GM21723 (cell line): ENCODE data around the gene MAPKAP1.
"Not testable (repeated sequence)": the region's sequence is repeated elsewhere in the genome, so short reads cannot be mapped to it uniquely, and the experiment has no call there.

Experiments used
- ATAC-seq: cut with Tn5 transposase; IDR thresholded peaks from one replicate; pipeline ENCODE4 v1.9.1; 2021; ENCODE audit warnings: mild to moderate bottlenecking, moderate library complexity; ENCODE audit not compliant: unreplicated experiment

MAPKAP1 gene

DNA sequence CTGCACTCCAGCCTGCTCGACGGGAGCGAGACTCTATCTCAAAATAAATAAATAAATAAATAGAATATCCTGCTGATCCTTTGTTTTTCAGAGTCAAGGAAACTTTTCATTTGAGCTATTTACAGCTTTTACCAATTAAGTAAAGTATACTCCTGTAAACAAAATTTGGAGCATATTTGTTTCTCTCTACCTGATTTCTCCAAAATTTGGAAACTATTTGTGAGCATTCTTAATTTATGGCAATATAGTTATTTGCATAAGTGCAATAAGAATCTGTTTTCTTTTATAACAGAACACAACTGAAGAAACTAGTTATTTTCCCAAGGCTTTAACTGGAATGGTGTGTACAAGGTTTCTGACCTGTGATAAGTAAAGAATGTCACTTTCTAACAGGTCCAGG is 135.2 kb downstream of the MAPKAP1 start:
- not testable (repeated sequence) for ATAC-seq

DNA sequence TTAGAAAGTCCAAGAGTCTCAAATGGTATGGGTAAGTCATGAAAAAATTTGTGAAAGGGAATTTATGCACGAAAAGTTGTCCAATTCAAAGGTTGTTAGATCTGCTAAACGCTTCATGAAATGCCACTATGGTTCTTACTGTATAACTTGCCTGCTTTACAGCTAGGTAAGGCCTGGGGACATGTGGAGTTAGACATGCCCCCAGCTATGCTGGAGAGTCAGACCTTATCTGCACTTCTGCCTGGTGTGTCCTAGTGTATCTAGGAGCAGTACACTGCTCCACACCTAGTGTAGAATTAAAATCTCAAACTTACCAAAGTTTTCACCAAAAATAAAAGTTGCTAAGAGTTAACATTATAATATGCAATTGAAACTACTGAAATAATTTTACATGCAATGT is 136.8 kb downstream of the MAPKAP1 start:
- no peak for ATAC-seq

DNA sequence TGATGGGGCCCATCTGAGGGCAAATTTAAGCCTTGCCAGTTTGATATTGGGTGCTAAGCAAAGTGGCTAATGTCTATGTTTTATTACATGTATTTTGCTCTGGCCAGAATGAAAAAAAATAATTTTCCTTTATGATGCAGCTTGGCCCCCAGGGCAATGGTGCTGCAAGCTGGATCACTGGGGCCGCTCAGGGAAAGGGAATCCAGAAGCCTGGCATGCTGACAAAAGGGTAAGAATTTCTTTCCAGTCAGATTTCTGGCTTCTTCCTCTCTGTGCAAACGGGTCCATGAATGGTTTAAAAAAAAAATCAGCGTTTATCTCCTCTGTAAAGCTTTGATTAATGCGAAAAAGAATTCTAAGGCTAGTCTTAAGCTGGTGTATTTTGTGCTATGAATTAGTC is 138.4 kb downstream of the MAPKAP1 start:
- no peak for ATAC-seq

DNA sequence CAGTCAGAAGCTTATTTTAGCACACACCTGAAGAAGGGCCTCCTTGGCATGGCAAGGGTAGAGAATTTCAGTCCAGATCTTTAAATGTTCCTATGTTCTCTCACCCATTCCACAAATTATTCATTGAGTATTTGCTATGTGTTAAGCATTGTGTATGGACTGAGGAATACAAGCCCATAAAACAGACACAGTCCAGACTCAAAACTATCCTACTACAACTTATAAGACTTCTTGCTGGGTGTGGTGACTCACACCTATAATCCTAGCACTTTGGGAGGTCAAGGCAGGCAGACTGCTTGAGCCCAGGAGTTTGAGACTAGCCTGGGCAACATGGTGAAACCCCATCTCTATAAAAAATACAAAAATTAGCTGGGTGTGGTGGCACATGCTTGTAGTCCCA is 141.0 kb downstream of the MAPKAP1 start:
- ATAC-seq: not testable (repeated sequence)

DNA sequence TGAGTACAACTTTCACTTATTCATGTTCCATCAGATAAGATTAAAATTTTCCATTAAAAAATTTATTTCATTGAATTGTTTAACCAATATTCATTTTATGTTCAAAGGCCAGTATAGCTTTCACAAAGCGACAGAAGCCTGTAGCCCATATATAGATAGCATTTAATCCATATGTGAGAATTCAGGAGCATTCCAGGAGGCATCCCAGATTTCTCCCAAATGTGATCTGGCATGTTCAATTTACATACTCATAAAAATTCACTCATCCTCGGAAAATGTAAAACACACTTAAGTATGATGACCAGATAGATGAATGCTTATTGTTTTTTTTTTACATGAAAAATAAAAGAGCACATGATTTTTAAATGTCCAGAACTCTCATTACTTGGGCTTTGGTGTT is 141.9 kb downstream of the MAPKAP1 start:
- ATAC-seq: no peak

DNA sequence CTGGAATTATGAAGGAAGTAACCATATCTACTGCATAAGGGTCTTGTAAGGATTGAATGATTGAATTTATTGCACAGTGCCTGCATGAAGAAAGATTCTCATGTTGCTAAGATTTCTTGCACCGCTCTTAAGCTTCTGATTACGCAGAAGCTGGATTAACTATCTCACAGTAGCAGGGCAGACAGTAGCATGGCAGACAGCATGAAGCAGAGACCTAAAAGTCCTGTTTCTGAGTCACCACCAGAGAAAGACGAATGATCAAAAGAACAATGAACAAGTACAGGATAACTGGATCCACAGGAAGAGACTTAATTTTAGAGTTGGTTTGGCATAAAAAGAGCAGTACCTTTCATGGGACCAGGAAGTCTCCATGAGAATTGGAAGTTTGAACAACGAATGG is 142.4 kb downstream of the MAPKAP1 start:
- no peak for ATAC-seq

DNA sequence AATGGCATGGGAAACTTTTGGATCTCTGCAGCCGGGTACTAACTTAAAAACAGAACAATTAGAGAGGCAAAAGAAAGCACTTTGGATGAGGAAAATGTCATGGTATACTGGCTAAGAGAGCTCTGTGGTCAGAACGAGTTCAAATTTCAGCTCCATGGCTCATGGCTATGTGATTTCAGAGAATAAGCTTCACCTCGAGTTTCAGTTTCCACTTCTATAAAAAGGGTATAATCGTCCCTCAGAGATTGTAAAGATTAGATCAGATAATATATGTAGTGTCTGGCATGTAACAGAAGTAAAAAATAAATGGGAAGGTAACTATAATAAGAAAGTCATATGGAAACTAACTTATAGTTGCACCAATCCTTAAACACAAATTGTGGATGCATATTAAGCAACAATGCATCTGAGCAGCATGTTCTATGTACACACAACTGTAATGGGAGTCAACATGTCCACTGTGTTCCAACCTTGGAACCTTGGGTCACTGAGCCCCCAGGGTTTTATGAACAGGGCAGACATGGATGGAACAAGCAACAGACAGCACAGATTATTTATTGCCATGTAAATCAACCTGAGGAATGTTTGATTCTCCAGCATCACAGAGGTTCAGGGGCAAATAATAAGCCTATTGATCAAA is 145.4 kb downstream of the MAPKAP1 start:
- ATAC-seq: peak; percentile 79

DNA sequence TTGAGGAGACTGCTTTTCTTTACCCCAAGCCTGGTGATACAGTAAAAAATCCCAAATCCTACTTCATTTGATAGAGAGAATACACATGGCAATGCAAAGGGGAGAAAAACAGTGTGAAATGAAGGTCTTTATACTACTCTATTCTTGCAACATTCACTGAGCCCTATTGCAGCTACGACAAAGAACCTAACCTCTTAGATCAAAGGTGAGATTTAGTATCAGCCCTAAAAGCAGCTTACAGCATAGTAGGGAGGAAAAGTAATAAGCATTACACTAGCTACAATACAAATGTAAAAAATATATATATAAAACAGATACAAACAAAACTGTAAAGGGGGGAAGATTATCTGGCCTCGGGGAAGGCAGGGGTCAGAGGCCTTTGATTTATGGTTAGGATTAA is 147.1 kb downstream of the MAPKAP1 start:
- no peak for ATAC-seq

DNA sequence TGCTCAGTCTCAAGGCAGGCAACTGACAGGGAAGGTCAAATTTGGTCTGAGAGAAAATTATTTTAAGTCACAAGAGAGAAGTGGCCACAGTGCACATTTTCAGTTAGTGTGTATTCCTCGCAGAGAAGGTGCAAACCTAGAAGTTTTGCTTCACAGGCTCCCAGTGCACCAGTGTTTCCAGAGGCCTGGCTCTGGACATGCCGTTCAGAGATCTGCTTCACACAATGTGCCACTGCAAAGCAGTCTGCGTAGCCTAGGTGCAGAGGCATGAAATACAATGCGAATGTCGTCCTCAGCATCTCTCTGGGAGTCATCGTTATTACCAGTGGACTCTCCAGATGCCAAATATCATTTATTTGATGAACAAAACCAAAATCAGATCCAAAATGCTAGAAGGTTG is 147.8 kb downstream of the MAPKAP1 start:
- ATAC-seq: no peak

DNA sequence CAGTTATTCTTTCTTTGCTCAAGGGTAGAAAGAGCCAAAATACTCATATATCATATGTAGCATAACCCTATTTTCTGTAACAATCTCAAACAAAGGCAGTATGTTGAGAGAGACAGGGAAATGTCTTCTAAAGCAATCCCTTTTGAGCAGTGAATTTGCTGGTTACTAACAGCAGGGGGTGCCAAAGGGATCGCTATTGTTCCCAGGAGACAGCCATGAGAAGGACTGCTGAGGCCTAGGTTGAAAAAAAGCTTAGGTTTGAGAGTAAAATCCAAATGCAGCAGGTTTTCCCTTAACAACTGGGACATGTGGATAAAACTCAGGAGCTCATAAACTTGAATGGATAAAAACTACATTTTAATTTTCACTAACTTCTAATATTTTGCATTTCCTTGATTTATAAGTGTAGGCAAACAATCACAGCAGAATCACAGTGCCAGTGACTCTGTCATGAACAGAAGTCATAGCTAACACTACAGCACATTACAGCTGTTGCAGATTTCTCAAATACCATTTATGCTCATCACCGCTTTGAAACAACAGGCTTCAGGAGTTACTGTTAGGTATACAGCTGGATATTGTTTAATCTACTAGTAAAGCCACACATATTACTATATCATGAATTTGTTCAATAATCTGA is 148.4 kb downstream of the MAPKAP1 start:
- ATAC-seq: no peak

DNA sequence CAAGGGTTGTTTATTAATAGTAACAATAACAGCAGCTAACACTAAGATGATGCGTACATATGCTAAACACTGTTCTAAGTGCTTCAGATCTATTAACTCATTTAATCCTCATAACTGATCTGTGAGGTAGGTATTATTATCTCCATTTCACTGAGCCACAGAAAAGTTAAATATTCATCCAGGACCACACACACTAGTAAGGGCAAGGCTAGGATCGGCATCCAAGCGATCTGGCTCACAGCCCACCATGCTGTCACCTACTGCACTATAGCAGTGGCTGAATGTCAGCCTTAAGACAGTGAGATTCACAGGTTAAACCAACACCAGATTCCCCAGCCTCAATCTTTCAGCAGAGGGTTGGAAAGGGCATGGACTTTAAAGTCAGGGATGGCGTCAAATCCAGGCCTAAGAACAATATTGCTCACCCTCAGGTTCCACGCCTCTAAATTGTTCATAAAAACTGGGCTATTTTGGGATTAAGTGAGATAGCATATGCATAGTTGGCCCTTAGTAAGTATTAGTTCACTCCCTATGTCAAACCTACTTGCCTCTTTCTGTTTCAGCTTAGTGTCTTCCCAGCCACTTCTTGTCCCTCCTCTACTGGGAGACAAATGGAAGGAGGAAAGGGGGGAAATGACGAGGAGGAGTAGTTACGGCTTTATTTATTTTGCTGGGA is 150.8 kb downstream of the MAPKAP1 start:
- ATAC-seq: no peak

DNA sequence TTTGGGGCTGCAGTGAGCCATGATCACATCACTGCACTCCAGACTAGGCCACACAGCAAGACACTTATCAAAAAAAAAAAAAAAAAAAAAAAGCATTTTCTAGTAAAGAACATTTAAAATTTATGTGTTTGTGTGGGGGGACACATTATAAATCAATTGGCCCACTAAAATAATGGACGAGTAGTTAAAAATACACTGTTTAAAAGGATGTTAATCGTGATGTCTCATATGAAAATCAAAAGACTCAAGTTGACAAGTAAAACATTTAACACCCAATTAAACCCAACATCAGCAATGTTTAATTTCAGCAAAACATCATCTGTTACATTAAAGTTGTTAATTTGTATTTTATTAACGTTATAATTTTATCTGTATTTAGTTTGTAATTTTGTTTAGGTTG is 152.3 kb downstream of the MAPKAP1 start:
- ATAC-seq: no peak

DNA sequence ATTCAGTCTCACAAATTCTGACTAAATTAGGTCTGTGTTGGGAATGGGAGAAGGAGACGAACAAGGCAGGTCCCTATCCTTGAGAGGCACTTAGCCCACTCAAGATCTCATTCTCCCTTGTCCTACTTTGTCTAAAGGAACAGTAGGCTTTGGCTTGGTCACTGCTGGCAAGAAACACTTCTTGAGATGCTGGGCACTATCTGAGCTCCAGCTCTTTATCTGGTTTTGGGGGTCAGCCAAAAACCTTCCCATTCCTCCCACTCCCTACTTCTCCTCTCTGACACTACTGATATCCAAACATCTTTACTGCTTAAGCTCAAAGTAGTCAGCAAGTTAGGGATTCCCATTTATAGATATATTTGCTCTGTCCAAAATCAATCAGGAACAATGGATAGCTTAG is 155.2 kb downstream of the MAPKAP1 start:
- no peak for ATAC-seq

DNA sequence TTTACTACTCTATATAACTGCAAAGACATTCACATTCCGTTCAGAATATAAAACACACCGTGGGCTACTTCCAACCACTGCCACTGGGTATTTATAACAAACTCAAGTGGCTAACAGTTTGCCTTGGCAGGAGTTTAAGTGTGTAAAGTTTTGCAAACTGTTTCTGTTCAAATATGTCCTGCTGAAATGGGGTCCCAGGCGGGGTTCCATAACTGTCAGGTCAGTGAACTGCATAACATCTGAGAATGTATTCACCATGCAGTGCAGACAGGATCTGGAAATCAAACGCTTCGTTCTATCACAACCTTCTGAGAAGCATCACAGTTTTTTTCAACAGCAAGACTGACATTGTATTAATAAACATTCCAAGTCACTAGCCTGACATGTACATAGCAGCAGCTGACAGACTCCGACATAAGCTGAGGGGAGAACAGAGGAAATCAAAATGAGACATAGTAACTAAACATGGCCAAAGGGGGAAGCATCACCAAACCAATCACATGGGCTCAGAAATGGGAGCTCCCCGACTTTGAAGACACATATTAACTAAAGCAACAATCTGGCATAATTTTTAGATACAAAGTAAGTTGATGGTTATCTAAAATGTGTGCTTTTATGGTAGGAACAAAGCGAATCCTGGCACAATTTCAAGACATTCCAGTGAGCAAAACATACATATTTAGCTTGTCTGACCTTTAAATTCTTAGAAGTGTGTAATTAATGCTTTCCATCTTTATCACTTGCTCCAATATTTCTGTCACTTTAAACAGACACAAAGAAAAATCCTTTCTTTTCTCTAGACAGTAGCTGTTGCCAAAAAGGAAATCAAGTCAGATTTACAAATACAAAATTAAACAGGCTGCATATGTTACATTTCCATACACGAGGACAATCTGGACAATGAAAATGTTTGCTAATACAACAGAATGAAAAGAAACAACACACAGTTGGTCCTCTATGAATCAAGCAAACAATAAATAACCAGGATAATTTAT is 156.8 kb downstream of the MAPKAP1 start:
- ATAC-seq: no peak

DNA sequence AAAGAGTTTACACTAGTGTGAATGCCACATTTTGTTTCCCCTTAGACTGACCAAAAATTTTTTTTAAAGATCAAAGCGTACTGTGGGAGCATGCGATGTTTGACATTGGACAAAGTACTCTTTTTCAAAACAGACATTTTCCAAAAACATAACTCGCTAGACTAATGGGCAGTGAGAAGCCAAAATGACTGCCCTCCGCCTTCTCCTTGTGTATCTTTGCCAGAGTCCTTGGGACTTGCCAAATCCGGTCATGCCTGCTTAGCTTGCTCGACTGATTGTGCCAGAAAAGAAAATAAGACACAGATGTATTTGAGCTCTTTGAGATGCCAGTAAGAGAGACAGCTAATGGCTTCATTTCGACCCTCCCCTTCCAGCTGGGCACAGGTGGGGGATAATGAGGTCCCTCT is 157.5 kb downstream of the MAPKAP1 start:
- ATAC-seq: no peak

DNA sequence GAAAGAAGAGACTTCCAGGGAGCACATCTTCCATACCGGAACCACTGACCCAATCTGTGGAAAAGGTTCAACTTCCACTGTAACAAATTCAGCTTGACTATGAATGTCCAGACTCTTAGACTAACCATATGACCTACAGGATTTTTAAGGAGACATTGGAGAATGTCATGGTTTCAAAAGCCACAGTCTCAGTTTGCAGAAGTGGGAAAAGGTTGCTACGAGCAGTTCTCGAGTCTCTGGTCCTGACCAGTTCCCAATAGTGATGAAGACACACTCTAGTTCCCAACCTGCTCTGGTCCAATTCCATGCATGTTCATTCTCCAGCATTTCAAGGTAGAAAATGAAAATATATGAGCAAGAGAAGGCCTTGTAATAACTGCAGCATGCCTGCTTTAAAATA is 158.0 kb downstream of the MAPKAP1 start:
- ATAC-seq: no peak

DNA sequence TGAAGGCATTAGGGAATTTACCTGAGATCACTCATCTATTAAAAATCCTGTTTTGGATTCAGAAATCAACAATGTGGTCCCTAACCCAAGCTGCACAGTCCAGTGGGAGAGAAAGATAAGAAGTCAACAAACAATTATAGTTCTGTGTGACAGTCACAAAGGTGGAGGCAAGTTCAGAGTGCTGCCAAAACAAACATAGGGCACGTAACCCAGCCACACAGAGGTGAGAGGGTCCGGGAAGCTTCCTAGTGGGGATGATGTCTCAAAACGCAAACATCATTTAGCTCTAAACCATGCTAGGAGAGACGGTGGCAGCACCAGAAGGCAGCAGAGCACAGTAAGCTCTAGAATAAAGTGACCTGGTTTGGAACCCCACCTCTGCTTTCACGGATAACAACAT is 158.9 kb downstream of the MAPKAP1 start:
- no peak for ATAC-seq

DNA sequence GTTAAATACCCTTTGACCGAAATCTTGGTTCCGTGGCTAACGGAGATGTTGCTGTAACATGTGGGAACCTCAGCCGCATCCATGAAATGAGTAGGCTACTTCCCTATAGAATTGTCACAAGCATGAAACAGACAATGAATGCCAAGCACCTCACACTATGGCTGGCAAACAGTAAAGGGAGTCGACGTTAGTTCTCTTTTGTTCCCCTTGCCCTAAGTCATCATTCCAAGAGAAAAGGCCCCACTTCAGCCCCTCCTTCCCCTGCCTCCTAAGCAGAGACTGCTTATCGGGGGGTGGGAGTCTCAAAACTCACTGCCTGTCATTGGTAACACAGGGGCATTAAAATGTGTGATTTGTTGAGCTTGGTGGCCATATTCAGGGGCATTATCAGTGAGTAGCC is 159.6 kb downstream of the MAPKAP1 start:
- ATAC-seq: no peak

DNA sequence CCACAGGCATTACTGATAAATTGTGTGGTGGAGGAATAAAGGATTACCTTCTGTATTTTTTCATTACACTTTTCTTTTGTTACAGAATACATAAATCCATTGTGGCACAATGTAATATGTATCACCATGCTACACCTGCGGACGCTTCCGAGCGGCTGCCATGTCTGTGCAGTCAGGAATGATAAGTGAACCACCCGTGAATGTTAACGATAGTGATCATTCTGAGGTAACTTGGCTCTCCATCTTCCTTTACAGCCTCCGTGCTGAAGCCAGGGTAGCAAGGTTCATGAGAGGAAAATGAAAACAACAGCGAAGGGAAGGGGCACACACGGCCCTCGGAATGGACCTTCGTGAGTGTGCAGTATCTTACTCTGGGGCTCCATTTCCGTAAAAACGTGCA is 161.2 kb downstream of the MAPKAP1 start:
- no peak for ATAC-seq

DNA sequence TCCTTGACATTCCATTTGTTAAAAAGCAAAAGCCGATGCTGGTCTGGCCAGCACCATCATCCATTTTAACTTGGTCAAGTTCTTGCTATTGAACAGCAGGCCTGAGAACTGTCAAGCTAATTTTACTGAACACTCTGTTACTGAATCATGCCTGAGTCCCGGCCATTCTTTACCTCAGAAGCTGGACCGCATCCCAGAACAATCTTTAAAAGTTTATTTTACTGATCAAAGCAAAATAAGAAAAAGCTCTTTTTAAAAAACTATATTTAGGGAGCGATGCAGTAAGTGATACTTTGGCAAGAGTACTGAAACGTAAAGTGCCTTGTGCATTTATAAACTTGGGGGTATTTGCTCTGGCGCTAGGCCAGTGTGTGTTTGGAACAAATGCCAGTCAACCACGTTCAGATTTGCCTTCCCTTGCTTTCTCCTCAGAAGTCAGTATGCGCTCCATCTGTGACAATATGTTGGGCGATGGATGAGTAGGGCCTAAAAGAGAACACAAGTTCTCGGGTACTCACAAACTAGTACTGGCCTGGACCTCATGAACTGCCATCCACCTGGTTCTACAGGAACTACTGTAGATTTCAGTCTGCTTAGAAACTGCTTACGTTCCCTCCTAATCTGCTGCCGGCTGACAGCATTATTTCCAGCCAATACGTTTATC is 161.9 kb downstream of the MAPKAP1 start:
- no peak for ATAC-seq

DNA sequence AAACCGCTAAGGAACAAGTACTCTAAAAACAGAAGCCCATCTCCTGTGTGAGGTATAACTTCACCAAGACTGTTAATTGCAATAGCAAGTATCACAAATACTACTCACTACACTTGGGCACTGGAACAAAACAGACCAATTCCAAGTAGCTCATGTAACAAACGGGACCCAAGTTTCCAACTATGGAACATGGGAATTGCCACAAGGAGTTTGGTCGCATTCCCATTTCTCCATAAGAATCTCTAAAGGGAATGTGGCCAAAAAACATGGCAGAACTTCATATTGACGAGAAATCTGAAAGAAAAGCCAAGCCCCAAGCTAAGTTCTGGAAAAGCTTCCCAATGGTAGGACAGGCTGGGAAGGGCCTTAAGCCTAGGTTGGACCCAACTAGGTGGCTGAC is 162.5 kb downstream of the MAPKAP1 start:
- no peak for ATAC-seq
